ENCODE results near the gene CHST2. TPM values are rescaled to one million over a fixed set of nuclear protein-coding genes. Genes with fewer than 3 reads are reported as not detected.

The CHST2 gene
- total RNA-seq, 1 experiment from 2014 or later: 2.6 TPM

- Histone ChIP-seq H3K36me3 (no peaks in the 10 kb centered on the region), H3K4me3 (no peak overlapping the region), H3K4me1 (peaks cover 16% of the 10 kb centered on the region), H3K27ac (peak overlapping the region; percentile 49), H3K27me3 (no peaks in the 10 kb centered on the region), H3K9me3 (replicated peaks) (no peaks in the 10 kb centered on the region)
- no peak for DNase-seq
Measured at GRCh38 chr3:143089965-143090364, 29.6 kb upstream of the CHST2 start.

GRCh38 chr3:143090486-143090885 lies 29.1 kb upstream of the CHST2 start:
- Histone ChIP-seq H3K36me3 (no peaks in the 10 kb centered on the region), H3K4me3 (no peak overlapping the region), H3K4me1 (peaks cover 16% of the 10 kb centered on the region), H3K9me3 (replicated peaks) (no peaks in the 10 kb centered on the region), H3K27me3 (no peaks in the 10 kb centered on the region), H3K27ac (peak overlapping the region; percentile 49)
- DNase-seq: peak; percentile 91

- H3K27me3 ChIP-seq: no peaks in the 10 kb centered on the region
- peak overlapping the region; percentile 49 for H3K27ac ChIP-seq
- peaks cover 16% of the 10 kb centered on the region for H3K4me1 ChIP-seq
- no peak for DNase-seq
- H3K36me3 ChIP-seq: no peaks in the 10 kb centered on the region
- H3K4me3 ChIP-seq: no peak overlapping the region
- H3K9me3 ChIP-seq (replicated peaks): no peaks in the 10 kb centered on the region
Measured at GRCh38 chr3:143090976-143091837, 28.4 kb upstream of the CHST2 start.

- peaks cover 16% of the 10 kb centered on the region for H3K4me1 ChIP-seq
- H3K4me3 ChIP-seq: no peak overlapping the region
- H3K9me3 ChIP-seq (replicated peaks): no peaks in the 10 kb centered on the region
- no peaks in the 10 kb centered on the region for H3K27me3 ChIP-seq
- no peak for DNase-seq
- no peaks in the 10 kb centered on the region for H3K36me3 ChIP-seq
- H3K27ac ChIP-seq: no peak overlapping the region
Measured at GRCh38 chr3:143092191-143092590, 27.4 kb upstream of the CHST2 start.

- no peaks in the 10 kb centered on the region for H3K36me3 ChIP-seq
- H3K27me3 ChIP-seq: no peaks in the 10 kb centered on the region
- H3K4me1 ChIP-seq: peaks cover 5% of the 10 kb centered on the region
- no peak overlapping the region for H3K27ac ChIP-seq
- H3K4me3 ChIP-seq: no peak overlapping the region
- H3K9me3 ChIP-seq (replicated peaks): no peaks in the 10 kb centered on the region
- no peak for DNase-seq
Measured at GRCh38 chr3:143095813-143096212, 23.8 kb upstream of the CHST2 start.

- DNase-seq: no peak
Measured at GRCh38 chr3:143098032-143098764, 21.4 kb upstream of the CHST2 start.

GRCh38 chr3:143099210-143099609 lies 20.4 kb upstream of the CHST2 start:
- Histone ChIP-seq H3K9me3 (replicated peaks) (no peaks in the 10 kb centered on the region), H3K36me3 (no peaks in the 10 kb centered on the region), H3K27me3 (no peaks in the 10 kb centered on the region), H3K4me3 (no peak overlapping the region), H3K27ac (no peak overlapping the region), H3K4me1 (no peaks in the 10 kb centered on the region)
- no peak for DNase-seq

More at GRCh38 chr3:143098032-143098764, 21.4 kb upstream of the CHST2 start:
- H3K9me3 ChIP-seq (replicated peaks): no peaks in the 10 kb centered on the region
- H3K36me3 ChIP-seq: no peaks in the 10 kb centered on the region
- no peak overlapping the region for H3K27ac ChIP-seq
- no peaks in the 10 kb centered on the region for H3K27me3 ChIP-seq
- H3K4me1 ChIP-seq: no peaks in the 10 kb centered on the region
- H3K4me3 ChIP-seq: no peak overlapping the region

- Histone ChIP-seq H3K9me3 (replicated peaks) (no peaks in the 10 kb centered on the region), H3K4me1 (no peaks in the 10 kb centered on the region), H3K27ac (no peak overlapping the region), H3K36me3 (no peaks in the 10 kb centered on the region), H3K4me3 (no peak overlapping the region), H3K27me3 (no peaks in the 10 kb centered on the region)
- no peak for DNase-seq
Measured at GRCh38 chr3:143099690-143100089, 19.9 kb upstream of the CHST2 start.

GRCh38 chr3:143100451-143100850 lies 19.1 kb upstream of the CHST2 start:
- H3K27ac ChIP-seq: no peak overlapping the region
- no peaks in the 10 kb centered on the region for H3K27me3 ChIP-seq
- peaks cover under 1% of the 10 kb centered on the region; the same call in 1 of the 2 replicates for H3K9me3 ChIP-seq (replicated peaks)
- no peak for DNase-seq
- H3K4me1 ChIP-seq: no peaks in the 10 kb centered on the region
- no peak overlapping the region for H3K4me3 ChIP-seq
- H3K36me3 ChIP-seq: no peaks in the 10 kb centered on the region

GRCh38 chr3:143101792-143102381 lies 17.7 kb upstream of the CHST2 start:
- no peak overlapping the region for H3K4me3 ChIP-seq

GRCh38 chr3:143103652-143104051 lies 15.9 kb upstream of the CHST2 start:
- no peaks in the 10 kb centered on the region for H3K36me3 ChIP-seq
- no peak for DNase-seq
- no peaks in the 10 kb centered on the region for H3K27me3 ChIP-seq
- no peak overlapping the region for H3K4me3 ChIP-seq
- H3K4me1 ChIP-seq: no peaks in the 10 kb centered on the region
- H3K27ac ChIP-seq: no peak overlapping the region
- peaks cover 4% of the 10 kb centered on the region; the same call in 1 of the 2 replicates for H3K9me3 ChIP-seq (replicated peaks)

More at GRCh38 chr3:143101792-143102381, 17.7 kb upstream of the CHST2 start:
- H3K27me3 ChIP-seq: no peaks in the 10 kb centered on the region
- no peak for DNase-seq
- no peaks in the 10 kb centered on the region for H3K36me3 ChIP-seq
- no peak overlapping the region for H3K27ac ChIP-seq
- H3K9me3 ChIP-seq (replicated peaks): peaks cover 4% of the 10 kb centered on the region; the same call in 1 of the 2 replicates
- H3K4me1 ChIP-seq: no peaks in the 10 kb centered on the region

- Histone ChIP-seq H3K4me3 (no peak overlapping the region), H3K27ac (no peak overlapping the region), H3K27me3 (no peaks in the 10 kb centered on the region), H3K4me1 (no peaks in the 10 kb centered on the region), H3K9me3 (replicated peaks) (peaks cover 4% of the 10 kb centered on the region; the same call in 1 of the 2 replicates), H3K36me3 (no peaks in the 10 kb centered on the region)
- no peak for DNase-seq
Measured at GRCh38 chr3:143105170-143105569, 14.4 kb upstream of the CHST2 start.

- H3K36me3 ChIP-seq: no peaks in the 10 kb centered on the region
- no peak overlapping the region for H3K4me3 ChIP-seq
- H3K27ac ChIP-seq: no peak overlapping the region
- H3K4me1 ChIP-seq: no peaks in the 10 kb centered on the region
- peaks cover 4% of the 10 kb centered on the region; the same call in 1 of the 2 replicates for H3K9me3 ChIP-seq (replicated peaks)
- DNase-seq: no peak
- 0 out of 2 replicates have a peak, but pooled peaks cover 7% of the 10 kb centered on the region for H3K27me3 ChIP-seq
Measured at GRCh38 chr3:143109861-143110260, 9.7 kb upstream of the CHST2 start.

- H3K27ac ChIP-seq: no peak overlapping the region
- peaks cover 4% of the 10 kb centered on the region; the same call in 1 of the 2 replicates for H3K9me3 ChIP-seq (replicated peaks)
- H3K4me3 ChIP-seq: no peak overlapping the region
- DNase-seq: no peak
- no peaks in the 10 kb centered on the region for H3K36me3 ChIP-seq
- H3K27me3 ChIP-seq: 0 out of 2 replicates have a peak, but pooled peaks cover 11% of the 10 kb centered on the region
- H3K4me1 ChIP-seq: no peaks in the 10 kb centered on the region
Measured at GRCh38 chr3:143110371-143110770, 9.2 kb upstream of the CHST2 start.

- no peak overlapping the region for H3K27ac ChIP-seq
- DNase-seq: no peak
- H3K27me3 ChIP-seq: peaks cover 9% of the 10 kb centered on the region; the same call in 1 of the 2 replicates
- no peaks in the 10 kb centered on the region for H3K9me3 ChIP-seq (replicated peaks)
- no peaks in the 10 kb centered on the region for H3K36me3 ChIP-seq
- peak overlapping the region; percentile 85 for H3K4me3 ChIP-seq
- H3K4me1 ChIP-seq: no peaks in the 10 kb centered on the region
Measured at GRCh38 chr3:143118630-143119008, 952 bp upstream of the CHST2 start.

Data from SJCRH30 (cell line).